ENCODE results near the gene ETFB. TPM values are rescaled to one million over a fixed set of nuclear protein-coding genes. Genes with fewer than 3 reads are reported as not detected.
A peak's percentile ranks its signal among the peaks of the same experiment; 100 is the strongest.

The ETFB gene
- total and polyA plus RNA-seq, 9 of the 15 experiments (the other 6 are each of a cell fraction or from before 2014, with no cell fraction given), result 18.1 to 143 (median 96.1) TPM

- TF ChIP-seq ZFX (CRISPR knock-in tag; IDR thresholded peaks at IDR 0.05), result peak; percentile 32; the same call in 1 of the 2 replicates
- TF ChIP-seq THAP12 (CRISPR knock-in tag; IDR thresholded peaks at IDR 0.05), result peak; percentile 61; the same call in 1 of the 2 replicates
- 0 out of 4 replicates have a peak, but pooled peaks have one; percentile 14 to 19 for TF ChIP-seq MAZ (CRISPR knock-in tag; conservative IDR thresholded peaks at IDR 0.05 in 1 of 2, IDR thresholded peaks at IDR 0.05 in 1 of 2)
- 0 out of 2 replicates have a peak, but pooled peaks have one; percentile 49 for TF ChIP-seq E2F5 (CRISPR knock-in tag; IDR thresholded peaks at IDR 0.05)
- no peak for TF ChIP-seq ZNF174 (CRISPR knock-in tag; IDR thresholded peaks at IDR 0.05)
- TF ChIP-seq FOS (IDR thresholded peaks at IDR 0.05; ENCODE audit: extremely low read depth, insufficient read length), result peak; percentile 53
- no peak for TF ChIP-seq HEY1 (CRISPR knock-in tag; IDR thresholded peaks at IDR 0.05; ENCODE audit: borderline replicate concordance)
- TF ChIP-seq PML (IDR thresholded peaks at IDR 0.05; ENCODE audit: low read length), result peak; percentile 77; the same call in 1 of the 2 replicates
- no peak for TF ChIP-seq NR2C1 (IDR thresholded peaks at IDR 0.05)
- 0 out of 2 replicates have a peak, but pooled peaks have one; percentile 24 for TF ChIP-seq NR2C1 (tag; IDR thresholded peaks at IDR 0.05)
- peak; percentile 92 for TF ChIP-seq TBP (optimal IDR thresholded peaks at IDR 0.05; ENCODE audit: low read depth, low read length)
- no peak for TF ChIP-seq PCBP1 (IDR thresholded peaks at IDR 0.05; ENCODE audit: low read depth, low read length, poor library complexity, severe bottlenecking)
- TF ChIP-seq POLR2AphosphoS5 (IDR thresholded peaks at IDR 0.05; ENCODE audit: control insufficient read depth, insufficient read depth, low read depth, low read length), result peak; percentile 94
- peak; percentile 92 for TF ChIP-seq THRAP3 (IDR thresholded peaks at IDR 0.05; ENCODE audit: borderline replicate concordance)
- TF ChIP-seq PRPF4 (IDR thresholded peaks at IDR 0.05; ENCODE audit: insufficient read depth, low read depth, low read length, poor library complexity, severe bottlenecking), result no peak
- peak; percentile 97 for TF ChIP-seq POLR2A (conservative IDR thresholded peaks at IDR 0.05)
- 0 out of 2 replicates have a peak, but pooled peaks have one; percentile 29 for TF ChIP-seq ZNF609 (CRISPR knock-in tag; IDR thresholded peaks at IDR 0.05; ENCODE audit: borderline replicate concordance)
- peak; percentile 42; the same call in 1 of the 2 replicates for TF ChIP-seq ZNF263 (CRISPR knock-in tag; IDR thresholded peaks at IDR 0.05; ENCODE audit: borderline replicate concordance)
Observed at GRCh38 chr19:51366389-51367254, 434 bp upstream of the ETFB start (continued).

All from K562 (cell line).